Measurements from ENCODE around the gene NACC1.
A peak's percentile ranks its signal among the peaks of the same experiment; 100 is the strongest.

NACC1 gene

DNA sequence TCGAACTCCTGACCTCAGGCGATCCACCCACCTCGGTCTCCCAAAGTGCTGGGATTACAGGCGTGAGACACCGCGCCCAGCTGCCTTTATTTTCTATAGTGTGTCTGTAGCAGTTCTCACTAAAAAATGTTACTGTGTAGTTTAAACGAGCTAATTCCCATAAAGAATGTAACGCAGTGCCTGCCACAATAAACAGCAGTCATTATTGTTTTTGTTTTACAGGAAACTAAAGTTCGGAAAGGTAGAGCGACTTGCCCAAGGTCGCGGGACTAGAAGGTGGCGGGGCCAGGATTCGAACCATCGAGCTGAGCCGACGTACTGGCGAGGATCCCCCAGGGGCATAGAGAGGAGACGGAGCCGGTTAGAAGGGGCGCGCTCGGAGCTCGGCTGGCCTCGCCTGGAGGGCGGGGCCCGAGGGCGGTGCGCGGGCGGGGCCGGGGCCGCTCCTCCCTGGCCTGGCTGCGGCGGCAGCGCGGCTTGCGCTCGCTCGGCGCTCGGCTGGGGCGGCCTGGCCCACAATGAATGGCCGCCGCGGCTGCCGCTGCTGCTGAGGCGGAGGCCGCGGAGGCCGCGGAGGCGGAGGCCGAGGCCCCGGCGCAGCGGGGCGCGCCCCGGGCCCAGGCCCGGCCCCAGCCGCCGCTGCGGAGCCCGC lies at the start of gene NACC1:
TSS of gene NACC1 (plus strand) at position 493 of the 652 bp plus-strand sequence. CDS start 16,944 bp downstream, outside the sequence.
- peak; percentile 72 for DNase-seq

GRCh38 chr19:13069415-13070359 lies 48.4 kb upstream of the NACC1 start:
- peak; percentile 16 for DNase-seq

DNA sequence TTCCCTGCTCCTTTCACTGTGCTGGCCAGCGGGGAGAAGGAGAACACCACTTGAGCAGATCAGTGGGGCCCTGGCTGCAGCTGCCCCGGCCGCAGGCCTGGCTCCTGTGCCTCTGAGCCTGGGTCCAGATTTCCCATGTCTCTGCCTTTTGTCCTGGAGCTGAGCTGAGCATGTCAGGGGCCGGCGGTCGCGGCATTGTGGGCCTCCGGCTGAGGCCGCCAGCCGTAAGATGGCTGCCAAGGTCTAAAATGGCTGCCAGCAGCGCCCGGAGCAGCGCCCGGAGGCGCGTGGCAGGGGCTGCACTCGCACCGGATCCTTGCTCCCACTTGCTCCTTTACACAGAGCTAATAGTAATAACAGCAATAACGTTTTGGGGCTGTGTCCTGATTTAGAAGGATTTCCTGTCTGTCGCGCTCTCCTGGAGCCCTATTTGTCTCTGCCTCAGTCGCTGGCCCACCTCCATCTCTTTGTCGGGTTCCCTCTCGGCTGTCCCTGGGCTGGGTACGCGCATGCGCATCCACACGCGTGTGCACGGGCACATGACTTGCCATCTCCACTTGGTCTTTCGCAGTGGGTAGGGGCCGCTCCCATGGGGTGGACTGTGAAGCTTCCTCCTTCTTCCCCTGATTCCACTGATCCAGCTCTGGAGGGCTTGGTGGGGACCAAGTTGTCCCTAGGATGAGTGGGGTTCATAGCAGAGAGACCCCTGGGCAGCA lies 47.5 kb upstream of the NACC1 start:
- no peak for DNase-seq

DNA sequence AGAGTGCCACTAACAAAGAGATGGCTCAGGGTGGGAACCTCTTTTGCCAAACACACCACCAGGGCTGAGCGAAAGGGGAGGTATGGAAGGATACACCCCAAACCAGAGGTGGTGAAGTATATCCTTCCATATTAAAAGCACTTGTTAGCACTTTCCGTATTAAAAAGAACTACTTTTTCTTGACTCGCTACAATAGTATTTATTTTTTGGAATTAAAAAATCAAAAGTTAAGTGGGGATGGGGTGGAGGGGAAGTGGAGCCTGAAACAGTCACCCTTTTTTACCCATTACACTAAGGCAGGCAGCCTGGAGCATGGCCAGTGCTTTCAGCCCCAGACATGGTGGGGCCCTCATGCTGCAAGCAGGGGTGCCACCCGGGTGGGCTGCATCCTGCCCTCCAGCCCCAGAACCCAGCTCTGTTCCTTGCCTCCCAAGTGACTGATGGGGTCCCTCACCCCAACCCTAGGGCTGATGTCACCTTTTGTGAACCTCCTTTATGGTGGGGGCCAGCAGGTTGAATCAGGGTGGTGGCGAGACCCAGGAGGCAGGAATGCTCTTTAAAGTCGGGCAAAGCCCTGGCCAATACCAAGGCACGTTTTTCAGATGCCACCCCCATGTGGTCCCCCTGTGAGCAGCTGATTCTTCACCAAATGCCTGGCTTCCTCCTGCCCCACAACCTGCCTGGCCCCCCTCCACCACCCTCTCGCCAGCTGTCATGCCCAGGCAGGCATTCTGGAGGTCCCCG lies 46.4 kb upstream of the NACC1 start:
- no peak for DNase-seq

- DNase-seq, result no peak
Measured at GRCh38 chr19:13072188-13072908, 45.7 kb upstream of the NACC1 start.

DNA sequence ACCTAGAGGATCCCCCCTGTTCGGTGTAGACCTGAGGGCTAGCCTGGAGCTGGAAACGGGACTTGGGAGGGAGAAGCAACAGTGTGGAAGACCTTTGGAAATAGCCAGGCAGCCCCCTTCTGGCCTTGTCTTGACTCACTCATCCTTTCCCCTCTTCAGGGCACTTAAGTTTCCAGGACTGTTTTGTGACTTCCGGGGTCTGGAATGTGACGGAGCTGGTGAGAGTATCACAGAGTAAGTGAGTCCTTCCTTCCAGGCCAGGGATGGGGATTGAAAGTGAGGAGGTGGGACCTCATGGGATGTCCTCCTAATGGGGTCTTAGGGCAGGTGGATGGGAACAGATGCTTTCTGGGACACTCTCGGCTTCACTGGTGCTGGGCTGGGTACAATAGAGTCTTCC lies 44.8 kb upstream of the NACC1 start:
- no peak for DNase-seq

- no peak for DNase-seq
Measured at GRCh38 chr19:13074378-13074777, 43.7 kb upstream of the NACC1 start.

GRCh38 chr19:13076320-13076719 lies 41.7 kb upstream of the NACC1 start:
- DNase-seq, result no peak

DNA sequence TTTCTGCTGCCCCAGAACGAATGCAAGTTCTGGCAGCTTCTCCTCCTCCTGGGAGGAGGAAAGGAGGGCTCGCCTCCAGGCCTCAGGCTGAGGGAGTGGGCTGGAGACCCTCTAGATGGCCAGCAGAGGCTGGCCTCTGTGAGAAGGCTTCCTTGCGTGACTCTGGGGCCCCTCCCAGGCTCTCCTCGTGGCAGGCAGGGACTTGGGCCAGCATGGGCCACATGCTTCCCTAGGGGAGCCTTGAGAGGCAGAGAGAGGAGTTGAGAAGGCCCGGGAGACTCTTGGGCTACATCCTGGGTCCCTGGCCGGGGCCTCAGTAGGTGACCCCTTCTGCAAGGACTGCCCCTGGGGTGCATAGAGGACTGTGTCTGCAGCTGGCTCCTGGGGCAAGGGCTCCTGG lies 41.3 kb upstream of the NACC1 start:
- DNase-seq, result no peak

DNA sequence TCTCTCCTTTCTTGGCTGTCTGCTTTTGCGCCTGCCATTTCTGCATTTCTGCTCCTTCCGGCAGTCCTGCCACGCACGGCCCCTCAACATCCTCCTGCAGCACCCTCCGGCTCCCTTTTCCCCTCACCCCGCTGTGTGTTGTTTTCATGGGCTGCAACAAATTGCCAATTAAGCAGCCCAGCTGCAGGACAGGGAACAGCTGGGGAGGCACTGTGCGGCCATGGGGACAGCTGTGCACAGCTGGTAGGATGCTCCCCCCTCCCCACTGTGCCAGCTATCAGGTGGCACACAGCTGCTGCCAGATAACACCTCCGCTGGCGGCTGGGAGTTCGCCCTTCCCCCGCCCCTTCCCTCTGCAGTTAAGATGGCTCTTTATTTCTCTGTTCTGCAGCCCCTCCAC lies 40.8 kb upstream of the NACC1 start:
- no peak for DNase-seq

GRCh38 chr19:13078381-13078780 lies 39.7 kb upstream of the NACC1 start:
- DNase-seq, result no peak

GRCh38 chr19:13078897-13079541 lies 39.0 kb upstream of the NACC1 start:
- no peak for DNase-seq

GRCh38 chr19:13079542-13079986 lies 38.5 kb upstream of the NACC1 start:
- peak; percentile 17 for DNase-seq

DNA sequence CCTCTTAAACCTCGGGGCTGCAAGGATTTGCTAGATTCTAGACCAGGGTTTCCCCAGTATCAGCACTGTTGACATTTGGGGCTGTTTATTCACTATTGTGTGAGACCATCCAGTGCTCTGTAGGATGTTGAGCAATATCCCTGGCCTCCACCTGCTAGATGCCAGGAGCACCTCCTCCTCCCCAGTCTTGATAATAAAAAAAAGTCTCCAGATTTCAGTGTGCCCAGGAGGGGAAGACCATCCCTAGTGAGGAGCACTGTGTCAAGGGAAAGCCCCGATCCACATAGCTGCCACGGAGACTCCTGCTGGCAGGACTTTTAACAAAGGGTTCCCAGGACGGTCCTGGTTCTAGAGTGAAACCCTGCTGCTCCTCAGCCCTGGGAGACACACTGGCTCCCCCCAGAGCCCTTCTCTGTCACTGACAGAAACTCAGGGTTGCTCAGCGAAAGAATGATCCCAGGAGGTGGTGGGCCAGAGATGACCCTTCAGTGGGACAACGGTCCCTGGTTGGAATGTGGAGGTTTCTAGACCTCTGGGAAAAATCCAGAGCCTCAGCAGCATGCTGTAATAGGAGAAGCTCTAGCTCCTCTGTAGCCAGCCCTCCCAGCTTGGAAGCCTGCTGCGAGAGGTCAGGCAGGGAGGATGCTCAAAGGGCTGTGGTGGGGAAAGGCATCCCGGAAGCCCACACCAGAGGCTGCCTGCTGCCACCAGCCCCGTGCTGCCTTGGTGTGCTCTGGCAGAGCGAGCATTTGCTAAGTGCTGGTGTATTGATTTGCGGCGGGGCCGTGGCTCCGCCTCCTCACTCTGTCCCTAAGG lies 35.7 kb upstream of the NACC1 start:
- DNase-seq, result peak; percentile 32

GRCh38 chr19:13083008-13083404 lies 35.1 kb upstream of the NACC1 start:
- DNase-seq, result no peak

GRCh38 chr19:13083627-13084026 lies 34.4 kb upstream of the NACC1 start:
- peak; percentile 6 for DNase-seq

GRCh38 chr19:13085666-13086065 lies 32.4 kb upstream of the NACC1 start:
- DNase-seq, result no peak

DNA sequence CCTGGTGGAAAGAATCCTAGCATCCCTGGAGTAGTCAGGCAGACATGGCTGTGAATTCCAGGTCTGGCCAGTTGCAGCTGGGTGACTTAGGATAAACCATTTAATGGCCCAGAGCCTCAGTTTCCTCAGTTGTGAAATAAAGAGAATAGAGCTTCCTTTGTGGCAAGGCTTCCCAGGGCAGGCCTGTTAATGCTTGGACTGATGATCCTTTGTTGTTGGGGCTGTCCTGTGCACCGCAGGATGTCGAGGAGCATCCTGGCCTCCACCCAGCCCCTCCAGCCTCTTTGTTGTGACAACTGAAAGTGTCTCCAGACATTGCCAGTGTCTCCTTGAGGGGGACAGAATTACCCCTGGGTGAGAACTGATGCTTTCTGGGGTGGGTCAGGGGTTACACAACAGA lies 31.7 kb upstream of the NACC1 start:
- no peak for DNase-seq

GRCh38 chr19:13087295-13087694 lies 30.8 kb upstream of the NACC1 start:
- DNase-seq, result no peak

DNA sequence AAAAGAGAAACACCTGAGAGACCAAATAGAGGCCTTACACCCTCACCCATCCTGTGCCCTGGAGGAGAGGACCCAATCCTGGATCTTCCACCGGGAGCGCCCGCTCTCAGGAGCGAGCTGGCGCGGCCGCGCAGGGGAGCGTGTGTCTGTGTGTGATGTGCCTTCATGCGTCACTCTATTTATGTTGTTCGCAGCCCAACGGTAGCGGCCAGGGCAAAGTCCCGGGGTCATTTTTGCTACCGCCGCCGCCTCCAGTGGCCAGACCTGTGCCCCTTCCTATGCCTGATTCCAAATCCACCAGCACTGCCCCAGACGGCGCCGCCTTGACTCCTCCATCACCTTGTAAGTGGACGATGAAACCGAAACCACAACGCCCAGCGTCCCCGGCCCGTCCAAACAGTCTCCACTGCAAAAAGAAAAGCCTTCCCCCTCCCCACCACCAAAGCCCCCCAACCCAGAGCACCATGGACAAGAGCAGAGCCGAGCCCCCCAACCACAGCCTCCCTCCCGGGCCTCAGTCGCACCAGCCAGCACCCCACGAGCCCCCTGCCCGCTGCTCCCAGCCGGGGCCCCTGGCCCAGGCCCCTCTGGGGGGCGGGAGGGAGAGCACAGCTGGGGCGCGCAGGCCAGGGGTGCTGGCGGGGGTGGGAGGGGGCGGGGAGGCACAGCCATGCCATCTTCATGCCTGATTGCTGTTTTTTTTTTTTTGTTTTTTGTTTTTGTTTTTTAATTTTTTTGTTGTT lies 30.1 kb upstream of the NACC1 start:
- no peak for DNase-seq

Measured in NCI-H345 (cell line).